Keratinocyte (primary cell): ENCODE results near the gene PAFAH2. TPM values are rescaled to one million over a fixed set of nuclear protein-coding genes. Genes with fewer than 3 reads are reported as not detected.

Experiments used
- DNase-seq: peaks from one replicate; pipeline ENCODE4 v3.0.0-alpha.2; 2011; ENCODE audit warnings: low read depth, missing footprints, low spot score
- FAIRE-seq: peaks from 2 replicates; lab custom pipeline; 2011; peaks lifted over from hg19 to GRCh38; lab: Jason Lieb, UNC
- H2AFZ ChIP-seq: 2 replicates; pipeline ENCODE4 v1.6.0; 2012; ENCODE audit warnings: low read length, control low read depth, inconsistent platforms; ENCODE audit not compliant: control insufficient read depth
- H3K27ac ChIP-seq: 2 replicates; pipeline ENCODE4 v1.5.1; 2011; ENCODE audit warnings: low read length; ENCODE audit not compliant: control insufficient read depth, insufficient read depth
- H3K27me3 ChIP-seq: 3 replicates; pipeline ENCODE4 v1.6.0; 2011; ENCODE audit warnings: low read length; ENCODE audit not compliant: control insufficient read depth, insufficient read depth; ENCODE audit errors: extremely low read depth
- H3K36me3 ChIP-seq, 2 experiments: 2 replicates in 1 of 2; 3 replicates in 1 of 2; pipeline ENCODE4 v1.5.1; 2011; ENCODE audit warnings: low read length in 2 of 2, mild to moderate bottlenecking in 1 of 2; ENCODE audit not compliant: control insufficient read depth in 2 of 2, insufficient read depth in 2 of 2; ENCODE audit errors: extremely low read depth in 1 of 2
- H3K4me1 ChIP-seq: 3 replicates; pipeline ENCODE4 v1.5.1; 2011; ENCODE audit warnings: low read length; ENCODE audit not compliant: control insufficient read depth, insufficient read depth; ENCODE audit errors: extremely low read depth
- H3K4me2 ChIP-seq: 3 replicates; pipeline ENCODE4 v1.6.0; 2011; ENCODE audit warnings: low read depth, low read length; ENCODE audit not compliant: control insufficient read depth, insufficient read depth; ENCODE audit errors: extremely low read depth
- H3K4me3 ChIP-seq, 3 experiments: fragments of 200-600 bp in 1 of 3; sonication (generic) in 1 of 3; 2 replicates in 2 of 3; 3 replicates in 1 of 3; pipeline ENCODE4 v1.5.1; 2011 to 2016; ENCODE audit warnings: low read length in 3 of 3, mild to moderate bottlenecking in 3 of 3, control low read depth in 2 of 3, inconsistent platforms in 1 of 3, low read depth in 1 of 3, mixed read lengths in 1 of 3, mixed run types in 1 of 3, moderate library complexity in 1 of 3; ENCODE audit not compliant: control insufficient read depth in 2 of 3, insufficient read depth in 2 of 3; ENCODE audit errors: extremely low read depth in 1 of 3
- H3K79me2 ChIP-seq: 2 replicates; pipeline ENCODE4 v1.6.0; 2012; ENCODE audit warnings: low read length; ENCODE audit not compliant: control insufficient read depth, insufficient read depth
- H3K9ac ChIP-seq: 3 replicates; pipeline ENCODE4 v1.6.0; 2011; ENCODE audit warnings: low read length; ENCODE audit not compliant: control insufficient read depth, insufficient read depth; ENCODE audit errors: extremely low read depth
- H3K9me1 ChIP-seq: 3 replicates; pipeline ENCODE4 v1.6.0; 2011; ENCODE audit warnings: low read length; ENCODE audit not compliant: control insufficient read depth, insufficient read depth; ENCODE audit errors: extremely low read depth
- H3K9me3 ChIP-seq: 2 replicates; pipeline ENCODE4 v1.5.1; 2012; ENCODE audit warnings: low read depth, low read length; ENCODE audit not compliant: control insufficient read depth
- H4K20me1 ChIP-seq: 3 replicates; pipeline ENCODE4 v1.6.0; 2011; ENCODE audit warnings: low read length; ENCODE audit not compliant: control insufficient read depth, insufficient read depth; ENCODE audit errors: extremely low read depth
- CTCF ChIP-seq, 3 experiments: IDR thresholded peaks in 1 of 3; conservative IDR thresholded peaks in 1 of 3; optimal IDR thresholded peaks in 1 of 3; 2 replicates in 2 of 3; 3 replicates in 1 of 3; pipeline versions ENCODE3 to v1.5.1; 2011; ENCODE audit warnings: low read length in 3 of 3, mild to moderate bottlenecking in 3 of 3, moderate library complexity in 2 of 3, control low read depth in 1 of 3, inconsistent platforms in 1 of 3; ENCODE audit not compliant: insufficient read depth in 2 of 3; ENCODE audit errors: extremely low read depth in 1 of 3
- EZH2 ChIP-seq: IDR thresholded peaks from one replicate; pipeline ENCODE4 v1.6.1; 2012; ENCODE audit warnings: inconsistent platforms, mild to moderate bottlenecking, low read length, moderate library complexity
- dilution Hi-C: fragments of 300-500 bp; cut with MboI; formaldehyde crosslinking; loops from one replicate; pipeline ENCODE4 v1.7.0; 2020; ENCODE audit warnings: low sequenced_read_pairs; ENCODE audit not compliant: extremely low pct_ligation_motif_present
- polyA plus RNA-seq, 5 experiments: library from polyadenylated mRNA; depleted of rRNA in 3 of 5; stranded (reverse) in 3 of 5; stranded (forward) in 1 of 5; unstranded in 1 of 5; fragments of >200 nt; gene quantifications; 1 replicate in 1 of 5; 2 replicates in 3 of 5; 3 replicates in 1 of 5; pipeline versions ENCODE4 v1.2.1 to v1.2.3, GENCODE V29; 2011 to 2012; ENCODE audit warnings: missing spikeins in 2 of 5, low read depth in 1 of 5, low replicate concordance in 1 of 5

Gene PAFAH2
- polyA plus RNA-seq, 1 donor (not counting 4 experiments of a cell fraction or from before 2014, with no cell fraction given), result 15.5 TPM

- dilution Hi-C loops, result loop anchor here (25.0 kb wide), 1 partner anchor 105 kb away; the partner anchor contains the start of gene PAQR7
- no peak overlapping the region for H3K9ac ChIP-seq
- H3K4me3 ChIP-seq, result no peak overlapping the region
- H3K27me3 ChIP-seq, result no peaks in the 10 kb centered on the region
- DNase-seq (no peak), FAIRE-seq (no peak)
- H3K4me1 ChIP-seq, result peaks cover 6% of the 10 kb centered on the region
- H4K20me1 ChIP-seq, result no peaks in the 10 kb centered on the region
- H2AFZ ChIP-seq, result no peak overlapping the region
- TF ChIP-seq CTCF (optimal IDR thresholded peaks at IDR 0.05 in 1 of 3, IDR thresholded peaks at IDR 0.05 in 1 of 3, conservative IDR thresholded peaks at IDR 0.05 in 1 of 3; ENCODE audit: extremely low read depth in 1 of 3, insufficient read depth in 2 of 3, low read length in 3 of 3) (no peak), EZH2 (no peak)
- no peaks in the 10 kb centered on the region for H3K9me3 ChIP-seq
- H3K36me3 ChIP-seq, result peaks cover 5 to 11% of the 10 kb centered on the region in 2 experiments
- no peak overlapping the region for H3K27ac ChIP-seq
- H3K4me2 ChIP-seq, result no peak overlapping the region
- H3K79me2 ChIP-seq, result peaks cover 4% of the 10 kb centered on the region
- peaks cover 2% of the 10 kb centered on the region for H3K9me1 ChIP-seq
Observed at GRCh38 chr1:25991937-25992688, 5.8 kb downstream of the PAFAH2 start.

- FAIRE-seq, result no peak
- no peak overlapping the region for H3K27ac ChIP-seq
- dilution Hi-C loops, result loop anchor here (25.0 kb wide), 1 partner anchor 104 kb away; the partner anchor contains the start of gene PAQR7
Observed at GRCh38 chr1:25990702-25991395, 7.0 kb downstream of the PAFAH2 start.

More at GRCh38 chr1:25990702-25991395, 7.0 kb downstream of the PAFAH2 start:
- peaks cover 2% of the 10 kb centered on the region for H3K9me1 ChIP-seq
- no peaks in the 10 kb centered on the region for H3K27me3 ChIP-seq
- no peak overlapping the region for H3K4me3 ChIP-seq
- no peak for TF ChIP-seq CTCF (optimal IDR thresholded peaks at IDR 0.05 in 1 of 3, IDR thresholded peaks at IDR 0.05 in 1 of 3, conservative IDR thresholded peaks at IDR 0.05 in 1 of 3; ENCODE audit: extremely low read depth in 1 of 3, insufficient read depth in 2 of 3, low read length in 3 of 3)
- TF ChIP-seq EZH2, result no peak
- no peaks in the 10 kb centered on the region for H3K9me3 ChIP-seq
- H4K20me1 ChIP-seq, result no peaks in the 10 kb centered on the region
- H3K4me2 ChIP-seq, result no peak overlapping the region
- no peak overlapping the region for H3K9ac ChIP-seq
- no peak overlapping the region for H2AFZ ChIP-seq
- no peaks in the 10 kb centered on the region for H3K79me2 ChIP-seq
- H3K4me1 ChIP-seq, result no peaks in the 10 kb centered on the region
- no peak for DNase-seq
- H3K36me3 ChIP-seq, result peaks cover 5 to 13% of the 10 kb centered on the region in 2 experiments
